D721Med (cell line): ENCODE results near the gene GNGT1.

Source experiments
- DNase-seq: peaks from one replicate; pipeline ENCODE4 v3.0.0; 2011; ENCODE audit warnings: low spot score; ENCODE audit not compliant: insufficient read length
- FAIRE-seq: peaks from 2 replicates; lab custom pipeline; 2011; peaks lifted over from hg19 to GRCh38; lab: Jason Lieb, UNC
- TF ChIP-seq, protein P1 (sequence below): IDR thresholded peaks from 2 replicates; pipeline ENCODE4 v1.5.1; 2012; ENCODE audit warnings: mild to moderate bottlenecking, control low read depth; ENCODE audit not compliant: insufficient read depth; ENCODE audit errors: missing control alignments

The GNGT1 gene

GRCh38 chr7:93877742-93878141 lies 28.6 kb upstream of the GNGT1 start:
- no peak for FAIRE-seq

DNA sequence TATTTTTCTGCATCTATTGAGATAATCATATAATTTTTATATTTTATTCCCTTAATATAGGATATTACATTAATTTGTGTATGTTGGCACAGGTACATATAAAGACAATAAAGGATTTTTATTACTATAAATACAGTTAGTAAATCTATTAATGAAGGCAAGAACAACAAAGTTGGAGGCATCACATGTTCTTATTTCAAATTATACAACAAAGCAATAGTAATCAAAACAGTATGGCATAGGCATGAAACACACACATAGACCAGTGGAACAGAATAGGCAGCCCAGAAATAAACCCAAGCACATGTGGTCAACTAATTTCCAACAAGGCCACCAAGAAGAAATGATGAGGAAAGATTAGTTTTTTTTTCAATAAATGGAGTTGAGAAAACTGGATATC lies 27.0 kb upstream of the GNGT1 start:
- FAIRE-seq (no peak), DNase-seq (no peak)
- TF ChIP-seq, protein P1, sequence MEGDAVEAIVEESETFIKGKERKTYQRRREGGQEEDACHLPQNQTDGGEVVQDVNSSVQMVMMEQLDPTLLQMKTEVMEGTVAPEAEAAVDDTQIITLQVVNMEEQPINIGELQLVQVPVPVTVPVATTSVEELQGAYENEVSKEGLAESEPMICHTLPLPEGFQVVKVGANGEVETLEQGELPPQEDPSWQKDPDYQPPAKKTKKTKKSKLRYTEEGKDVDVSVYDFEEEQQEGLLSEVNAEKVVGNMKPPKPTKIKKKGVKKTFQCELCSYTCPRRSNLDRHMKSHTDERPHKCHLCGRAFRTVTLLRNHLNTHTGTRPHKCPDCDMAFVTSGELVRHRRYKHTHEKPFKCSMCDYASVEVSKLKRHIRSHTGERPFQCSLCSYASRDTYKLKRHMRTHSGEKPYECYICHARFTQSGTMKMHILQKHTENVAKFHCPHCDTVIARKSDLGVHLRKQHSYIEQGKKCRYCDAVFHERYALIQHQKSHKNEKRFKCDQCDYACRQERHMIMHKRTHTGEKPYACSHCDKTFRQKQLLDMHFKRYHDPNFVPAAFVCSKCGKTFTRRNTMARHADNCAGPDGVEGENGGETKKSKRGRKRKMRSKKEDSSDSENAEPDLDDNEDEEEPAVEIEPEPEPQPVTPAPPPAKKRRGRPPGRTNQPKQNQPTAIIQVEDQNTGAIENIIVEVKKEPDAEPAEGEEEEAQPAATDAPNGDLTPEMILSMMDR: no peak

More at GRCh38 chr7:93877742-93878141, 28.6 kb upstream of the GNGT1 start:
- no peak for DNase-seq
- TF ChIP-seq, protein P1: no peak

- no peak for DNase-seq
- TF ChIP-seq, protein P1: no peak
- no peak for FAIRE-seq
Observed at GRCh38 chr7:93882468-93882867, 23.9 kb upstream of the GNGT1 start.

DNA sequence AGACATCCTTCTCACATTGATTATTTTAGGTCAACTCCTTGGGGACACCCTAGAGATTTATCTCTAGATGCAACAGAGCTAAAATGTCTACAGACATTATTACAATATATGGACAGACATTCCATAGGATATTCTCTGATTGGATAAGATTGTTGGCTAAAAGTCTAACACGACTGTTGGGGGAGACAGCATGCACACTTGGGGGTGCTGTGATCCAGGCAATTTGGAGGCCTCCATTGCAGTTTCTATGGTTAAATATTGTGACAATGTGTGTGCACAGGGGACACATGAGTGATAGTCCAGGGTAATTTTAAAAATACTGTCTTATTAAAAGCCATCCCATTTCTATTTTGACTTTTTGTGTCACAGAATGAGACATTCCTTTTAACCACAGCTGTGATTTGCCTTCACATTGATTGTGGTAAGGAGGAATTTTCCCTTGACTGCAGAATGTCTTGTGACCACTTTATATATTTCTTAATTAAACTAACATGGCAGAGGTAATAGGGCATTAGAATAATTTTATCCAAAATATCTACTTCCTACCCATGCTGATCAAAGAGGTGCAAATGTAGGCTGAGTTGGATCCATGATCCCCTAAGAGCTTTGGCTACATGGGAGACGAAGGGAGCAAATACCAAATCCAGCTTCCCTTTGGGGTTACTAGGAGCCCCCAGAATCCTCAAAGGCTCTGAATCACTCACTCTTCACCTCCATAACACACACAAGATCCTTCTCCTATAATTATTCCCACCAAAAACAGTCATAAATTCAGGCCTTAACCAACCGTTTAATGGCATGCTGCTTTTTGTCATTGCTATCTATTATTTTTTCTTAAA lies 23.1 kb upstream of the GNGT1 start:
- TF ChIP-seq, protein P1: peak; percentile 17
- DNase-seq (no peak), FAIRE-seq (no peak)

DNA sequence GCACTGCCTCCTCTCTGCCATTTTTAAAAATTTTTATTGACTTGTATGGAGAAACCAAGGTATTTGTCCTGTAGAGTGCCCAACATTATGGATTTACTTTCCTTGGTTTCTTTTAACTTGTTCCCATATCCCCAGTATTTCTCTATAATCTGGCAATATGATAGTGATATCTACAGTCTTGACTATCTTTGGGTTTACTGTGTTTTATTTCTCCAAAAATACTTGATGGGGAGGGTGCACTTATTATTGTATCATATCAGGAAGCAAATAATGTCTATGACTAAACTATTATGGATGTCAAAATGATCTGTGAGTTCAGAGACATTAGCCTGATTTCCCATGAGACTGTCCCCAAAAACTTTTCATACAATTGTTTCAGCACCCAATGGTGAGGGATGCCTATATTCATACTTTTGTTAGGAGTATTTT lies 22.4 kb upstream of the GNGT1 start:
- FAIRE-seq (no peak), DNase-seq (no peak)
- TF ChIP-seq, protein P1: no peak

- FAIRE-seq (no peak), DNase-seq (no peak)
- TF ChIP-seq, protein P1: no peak
Observed at GRCh38 chr7:93884541-93884940, 21.8 kb upstream of the GNGT1 start.

GRCh38 chr7:93889261-93889660 lies 17.1 kb upstream of the GNGT1 start:
- TF ChIP-seq, protein P1: no peak
- no peak for DNase-seq
- FAIRE-seq: no peak
